Epidermal melanocyte (primary cell): Measurements from ENCODE around the gene CD74.

Experiments
- DNase-seq: peaks from one replicate; pipeline ENCODE4 v3.0.0; 2011; ENCODE audit warnings: low spot score; ENCODE audit not compliant: insufficient read length

Gene CD74

DNA sequence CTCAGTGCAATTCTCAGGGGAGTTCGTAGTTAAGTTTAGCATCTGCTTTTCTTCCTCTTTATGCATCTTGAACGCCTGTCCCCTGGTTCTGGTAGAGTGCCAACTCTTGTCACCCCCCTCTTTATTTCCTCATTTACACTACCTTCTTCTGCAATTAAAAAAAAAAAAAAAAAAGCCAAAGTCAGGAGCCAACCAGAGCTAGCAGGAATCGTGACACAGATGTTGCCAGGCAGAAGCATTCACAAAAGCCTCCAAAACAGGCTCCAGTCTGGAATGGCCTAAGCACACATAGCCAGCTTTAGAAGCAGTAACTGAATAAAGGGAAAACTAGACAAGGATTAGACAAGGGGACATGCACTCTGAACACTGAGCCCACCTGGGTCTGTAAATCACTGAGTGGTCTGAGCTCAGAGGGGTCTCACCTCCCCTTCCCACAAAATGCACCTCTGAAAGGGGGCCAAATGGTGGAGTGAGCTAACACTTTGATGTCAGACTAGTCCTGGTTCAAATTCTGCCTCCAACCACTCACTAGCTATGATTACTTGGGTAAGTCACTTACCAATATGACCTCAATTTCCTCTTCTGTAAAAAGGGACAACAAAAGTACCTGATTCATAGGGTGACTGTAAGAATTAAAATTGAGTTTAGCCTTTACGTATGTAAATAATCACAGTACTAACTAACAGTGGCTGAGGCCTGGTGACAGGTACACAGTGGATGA, 2.0 kb downstream of the CD74 start:
- peak; percentile 95 for DNase-seq

DNA sequence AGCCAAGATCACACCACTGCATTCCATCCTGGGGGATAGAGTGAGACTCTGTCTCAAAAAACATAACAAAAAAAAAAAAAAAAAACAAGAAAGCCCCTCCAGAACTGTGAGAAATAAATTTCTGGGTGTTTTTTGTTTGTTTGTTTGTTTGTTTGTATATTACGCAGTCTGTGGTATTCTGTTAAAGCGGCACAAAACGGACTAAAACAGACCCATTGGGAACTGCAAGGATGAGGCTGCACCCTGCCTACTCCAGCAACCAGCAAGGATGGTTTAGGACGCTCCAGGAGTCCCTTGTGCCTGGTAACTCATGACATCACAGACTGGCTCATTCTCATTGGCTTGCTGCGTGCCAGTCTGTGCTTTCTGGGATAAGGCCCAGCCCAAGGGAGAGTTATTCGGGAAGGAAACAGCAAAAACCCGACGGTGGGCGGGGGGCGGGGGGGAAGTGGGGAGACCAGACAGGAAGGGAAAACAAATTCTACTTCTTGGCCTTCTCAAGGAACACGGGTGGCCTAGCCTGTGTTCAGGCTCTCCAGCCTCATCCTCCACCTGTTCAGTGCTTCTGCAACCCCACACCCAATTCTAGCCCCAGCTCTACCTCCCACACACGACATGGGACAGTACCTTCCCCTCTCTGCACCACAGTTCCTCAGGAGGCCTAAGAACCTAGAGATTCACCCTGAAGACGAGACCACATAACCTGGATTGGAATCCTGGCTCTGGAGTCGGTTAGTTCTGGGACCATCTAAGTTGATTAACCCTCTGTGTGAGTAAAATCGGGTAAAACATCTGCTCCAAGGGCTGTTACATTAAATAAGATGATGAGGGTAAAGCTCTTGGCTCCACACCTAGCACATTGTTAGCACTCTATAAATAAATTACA, 2.8 kb downstream of the CD74 start:
- peak; percentile 99 for DNase-seq

DNA sequence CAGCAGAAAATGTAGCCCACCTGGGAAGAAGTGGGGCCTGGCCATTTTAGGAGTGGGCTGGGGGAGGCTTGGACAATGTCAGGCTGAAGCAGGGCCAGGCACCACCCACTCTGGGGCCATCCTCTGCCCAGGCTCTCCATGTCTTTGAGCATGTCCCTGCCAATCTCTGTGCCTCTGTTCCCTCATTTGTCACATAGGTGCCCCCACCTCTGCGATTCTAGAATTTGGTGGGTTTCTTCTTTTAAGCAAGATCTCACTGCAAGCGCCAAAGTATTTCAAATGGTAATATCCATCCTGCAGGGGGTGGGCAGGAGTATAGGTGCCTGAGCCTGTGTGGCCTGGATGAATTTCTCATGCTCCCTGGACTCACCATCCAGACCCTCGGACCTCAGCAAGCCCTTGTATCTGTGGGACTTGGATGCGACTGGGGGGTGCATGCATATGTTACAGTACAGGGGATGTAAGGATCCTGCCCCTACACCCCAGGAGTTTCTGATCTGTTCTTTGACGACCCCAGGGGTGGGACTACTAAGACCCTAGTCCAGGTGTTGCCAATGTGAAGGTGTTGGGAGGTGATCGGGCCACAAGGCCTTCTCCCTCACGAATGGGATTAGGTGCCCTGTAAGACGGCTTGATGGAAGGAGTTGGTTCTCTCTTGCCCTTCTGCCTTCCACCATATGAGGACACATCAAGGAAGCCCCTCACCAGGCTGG, 4.3 kb downstream of the CD74 start:
- DNase-seq = no peak

DNA sequence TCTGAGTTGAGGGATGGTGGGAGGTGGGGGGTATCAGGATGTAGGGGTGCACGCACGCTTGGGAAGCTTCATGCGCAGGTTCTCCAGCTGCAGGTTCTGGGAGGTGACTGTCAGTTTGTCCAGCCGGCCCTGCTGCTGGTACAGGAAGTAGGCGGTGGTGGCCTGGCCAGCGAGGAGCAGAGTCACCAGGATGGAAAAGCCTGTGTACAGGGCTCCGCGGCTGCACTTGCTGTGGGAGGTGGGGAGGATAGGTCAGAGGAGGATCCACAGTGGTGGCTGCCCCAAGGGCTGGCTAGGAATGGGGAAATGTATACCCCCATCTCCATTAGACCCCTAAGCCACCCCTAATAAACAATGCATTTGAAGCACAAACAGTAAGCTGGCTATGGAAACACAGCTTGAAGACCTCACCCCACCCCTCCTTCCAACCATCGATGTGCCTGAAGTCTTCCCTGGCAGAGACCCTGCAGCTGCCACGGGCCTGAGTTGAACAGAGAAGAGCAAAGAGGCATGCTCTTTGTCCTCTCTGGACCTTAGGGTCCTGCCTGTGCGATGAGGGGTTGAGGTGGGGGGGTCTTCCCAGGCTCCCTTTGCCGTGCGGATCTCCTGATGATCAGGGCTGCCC, 5.5 kb downstream of the CD74 start:
- DNase-seq = no peak

DNA sequence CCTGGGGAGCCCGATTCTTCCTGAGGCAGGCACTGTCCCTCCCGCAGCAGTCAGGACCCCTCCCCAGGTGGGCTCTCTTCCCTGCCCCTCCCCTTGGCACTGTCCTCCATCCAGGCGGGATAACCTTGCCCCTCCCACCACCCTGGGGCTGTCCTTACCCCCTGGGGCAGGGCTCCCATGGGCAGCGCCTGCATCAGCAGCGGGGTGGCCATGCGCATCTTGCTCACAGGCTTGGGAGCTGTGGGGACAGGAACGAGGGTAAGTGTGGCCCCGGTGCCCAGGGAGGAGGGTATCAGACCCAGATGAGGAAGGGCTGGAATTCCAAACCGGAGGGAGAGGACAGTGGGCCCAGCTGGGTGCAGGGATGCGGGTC, 6.0 kb downstream of the CD74 start:
- DNase-seq = no peak

DNA sequence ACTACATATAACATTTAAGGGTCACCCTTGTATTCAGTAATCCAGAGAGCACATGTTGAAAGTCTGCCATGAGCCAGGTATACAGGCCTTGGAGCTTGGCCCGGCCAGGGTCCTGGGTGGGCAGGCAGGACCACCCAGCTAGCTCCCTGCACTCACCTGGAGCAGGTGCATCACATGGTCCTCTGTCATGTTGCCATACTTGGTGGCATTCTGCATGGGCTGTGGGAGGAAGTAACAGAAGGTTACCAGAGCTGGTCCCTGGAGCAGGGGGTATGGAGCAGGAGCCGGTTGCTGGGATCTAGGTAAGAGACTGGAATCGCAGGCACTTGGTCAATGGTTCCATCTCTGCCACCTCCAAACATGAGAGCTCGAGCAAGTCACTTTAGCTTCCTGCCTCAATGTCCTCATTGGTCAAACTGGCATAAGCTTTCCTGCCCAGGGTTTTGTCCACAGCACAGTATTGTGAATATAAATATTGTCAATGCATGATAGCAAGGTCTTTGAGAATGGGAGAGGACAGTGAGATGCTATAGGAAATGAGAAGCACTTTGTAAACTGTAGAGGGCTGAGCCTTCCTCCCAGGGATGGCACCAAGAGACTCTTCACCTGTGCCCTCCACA, 6.5 kb downstream of the CD74 start:
- DNase-seq = no peak

DNA sequence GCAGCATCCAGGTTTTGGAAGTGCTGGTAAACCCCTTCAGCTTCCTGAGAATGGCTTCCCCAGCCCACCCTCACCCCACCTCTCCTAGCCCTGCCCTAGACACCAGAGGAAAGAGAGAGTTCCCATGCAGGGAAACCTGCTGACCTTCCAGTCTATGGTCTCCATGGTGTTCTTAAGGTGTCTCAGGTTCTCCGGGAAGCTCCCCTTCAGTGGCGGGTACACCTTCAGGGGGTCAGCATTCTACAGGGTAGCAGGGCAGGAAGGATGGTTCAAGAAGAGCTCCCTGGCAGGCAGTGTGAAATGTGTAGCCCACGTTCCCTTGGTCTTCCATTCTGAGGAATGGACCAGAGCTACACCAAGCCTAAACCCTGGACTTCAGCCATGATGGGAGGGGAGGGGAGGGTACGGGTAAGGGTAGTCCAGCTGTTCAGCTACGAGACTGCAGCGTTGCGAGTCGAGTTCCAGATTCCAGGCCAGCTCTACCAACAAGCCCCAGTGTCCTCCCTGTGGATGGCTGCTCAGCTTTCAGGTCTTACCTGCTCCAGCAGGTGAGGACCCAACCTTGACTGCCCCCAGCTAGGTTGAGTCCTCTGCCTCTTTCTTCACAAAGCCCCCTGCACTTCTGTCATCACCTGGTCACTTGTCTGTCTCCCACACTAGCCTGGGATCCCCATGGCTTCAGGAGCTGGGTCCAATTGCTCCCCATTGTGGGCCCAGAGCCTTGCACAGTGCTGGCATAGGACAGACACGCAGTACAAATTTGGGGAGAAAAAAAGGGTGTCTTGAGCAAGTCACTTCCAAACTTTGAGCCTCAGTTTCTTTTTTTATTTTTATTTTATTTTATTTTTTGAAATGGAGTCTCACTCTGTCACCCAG, 7.5 kb downstream of the CD74 start:
- DNase-seq = no peak

DNA sequence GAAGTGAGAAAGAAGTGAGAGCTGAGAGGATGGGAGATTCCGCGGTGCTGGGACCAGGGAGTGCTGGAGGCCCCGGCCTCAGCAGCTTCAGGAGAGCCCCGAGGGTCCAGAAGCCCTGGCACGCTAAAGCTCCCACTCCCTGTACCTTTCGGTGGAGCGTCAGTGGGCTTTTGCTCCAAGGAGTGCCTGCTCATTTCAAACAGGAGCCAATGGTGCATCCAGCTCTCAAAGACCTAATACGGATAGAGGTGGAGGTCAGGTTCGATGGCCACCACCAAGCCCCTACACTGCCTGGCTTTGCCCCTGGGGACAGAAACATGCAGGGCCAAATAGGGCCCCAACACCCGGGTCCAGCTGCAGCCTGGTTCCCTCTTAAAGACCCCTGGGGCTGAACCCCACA, 8.2 kb downstream of the CD74 start:
- no peak for DNase-seq

DNA sequence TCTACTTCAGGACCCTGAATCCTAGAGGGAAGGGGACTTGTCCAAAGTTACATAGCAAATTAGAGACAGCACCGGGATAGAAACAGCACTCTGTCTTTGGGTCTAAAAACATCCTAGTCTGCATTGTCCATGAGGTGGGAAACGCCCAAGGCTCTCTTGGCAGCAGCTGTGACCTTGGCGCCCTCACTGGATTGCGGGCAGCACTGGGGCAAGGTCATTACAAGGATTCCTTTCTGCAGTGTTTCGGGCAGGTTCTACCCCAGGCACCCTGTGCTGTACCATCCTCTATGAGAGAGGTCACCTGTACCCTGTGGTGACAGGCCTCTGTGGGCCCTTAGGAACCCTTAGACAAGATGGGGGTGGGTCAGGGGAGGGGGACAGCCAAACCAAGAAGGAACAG, 8.6 kb downstream of the CD74 start:
- no peak for DNase-seq

DNA sequence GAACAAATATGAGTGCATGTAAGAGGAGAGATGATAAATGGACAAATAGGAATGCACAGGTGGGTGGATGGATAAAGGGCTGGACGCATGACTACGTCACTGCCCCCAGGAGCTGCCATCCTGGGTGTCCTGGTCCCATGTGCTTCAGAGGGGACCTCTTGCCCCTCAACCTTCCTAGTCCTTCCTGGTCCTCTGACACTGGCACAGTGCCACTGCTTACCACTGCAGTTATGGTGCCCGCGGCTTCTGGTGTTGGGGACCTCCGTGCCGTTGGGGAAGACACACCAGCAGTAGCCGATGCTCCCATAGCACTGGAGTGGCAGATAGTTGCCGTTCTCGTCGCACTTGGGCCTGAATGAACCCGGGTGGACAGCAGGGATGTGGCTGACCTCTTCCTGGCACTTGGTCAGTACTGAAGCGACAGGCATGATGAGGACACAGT, 9.8 kb downstream of the CD74 start:
- DNase-seq = no peak

DNA sequence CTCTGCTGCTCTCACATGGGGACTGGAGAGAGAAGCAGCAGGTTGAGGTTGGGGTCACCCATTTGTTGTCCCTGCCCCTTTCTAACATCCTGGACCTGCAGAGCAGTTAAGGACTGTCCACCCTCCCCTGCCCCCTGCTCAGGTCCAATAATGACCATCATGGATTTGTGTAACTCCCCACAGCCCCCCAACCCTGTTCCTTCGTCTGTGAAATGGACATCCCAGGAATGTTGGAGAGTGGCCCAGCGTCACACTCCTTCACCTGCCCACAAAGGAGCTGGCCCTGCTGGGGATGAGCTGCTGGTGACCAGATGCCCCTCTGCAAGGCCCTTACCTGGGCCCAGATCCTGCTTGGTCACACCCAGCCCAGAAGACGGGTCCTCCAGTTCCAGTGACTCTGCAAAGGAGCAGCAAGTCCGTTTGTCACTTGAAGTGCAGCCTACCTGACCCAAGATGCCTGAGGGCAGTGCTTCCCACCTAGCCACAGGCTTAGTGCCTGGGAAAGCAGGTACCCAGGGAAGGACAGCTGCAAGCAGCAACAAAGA, 10.4 kb downstream of the CD74 start:
- DNase-seq = no peak

DNA sequence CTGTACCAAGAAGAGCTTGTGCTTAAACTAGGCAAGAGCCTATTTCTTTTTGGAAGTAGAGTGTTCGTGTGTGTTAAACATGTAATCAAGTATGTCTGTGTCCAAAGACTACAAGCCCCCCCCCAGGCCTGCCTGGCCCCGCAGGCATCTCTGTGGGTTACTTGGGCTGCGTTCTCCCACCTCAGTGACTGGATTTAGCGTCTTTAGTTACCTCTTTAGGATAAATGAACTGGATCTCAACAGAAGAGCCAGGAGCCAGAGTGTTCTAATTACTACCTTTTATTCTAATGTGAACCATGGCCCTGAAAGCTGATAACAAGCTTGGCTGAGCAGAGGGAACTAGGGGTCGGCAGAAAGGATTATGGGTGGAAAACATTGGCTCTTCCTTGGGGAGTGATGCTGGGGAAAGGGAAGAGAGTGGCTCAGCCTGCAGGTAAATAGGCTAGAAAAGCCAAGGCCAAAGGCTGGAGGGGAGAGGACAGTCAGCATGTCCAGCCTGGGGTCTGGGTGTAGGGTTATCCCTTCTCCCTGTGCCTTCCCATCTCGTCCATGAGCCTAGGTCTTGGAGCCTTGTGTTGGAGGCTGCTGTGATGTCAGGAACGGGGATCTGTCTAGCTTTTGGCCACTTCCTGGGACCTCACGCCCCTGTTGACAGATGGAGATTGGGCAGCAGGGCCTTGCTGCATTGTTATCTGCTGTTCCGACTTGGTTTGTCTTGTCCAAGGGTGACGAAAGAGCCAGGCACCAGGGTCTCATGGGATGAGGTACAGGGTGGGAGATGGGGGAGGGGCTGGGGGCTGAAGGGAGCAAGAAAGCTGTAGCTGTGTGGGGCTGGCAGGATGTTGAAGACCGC, 11.1 kb downstream of the CD74 start:
- DNase-seq = no peak

DNA sequence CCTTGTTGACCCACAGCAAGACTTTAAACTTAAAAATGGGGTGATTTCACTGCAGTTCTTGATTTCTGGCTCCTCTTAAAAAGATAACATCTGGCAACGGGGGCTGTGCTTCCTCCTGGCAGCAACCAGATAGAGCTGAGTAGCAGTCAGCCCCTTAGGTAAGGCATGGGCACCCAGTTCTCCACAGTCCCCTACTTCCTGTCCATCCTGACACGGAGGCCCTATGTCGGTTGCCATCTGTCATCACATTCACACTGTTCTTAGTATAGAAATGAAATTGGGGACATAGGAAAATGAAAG, 11.7 kb downstream of the CD74 start:
- DNase-seq = no peak

DNA sequence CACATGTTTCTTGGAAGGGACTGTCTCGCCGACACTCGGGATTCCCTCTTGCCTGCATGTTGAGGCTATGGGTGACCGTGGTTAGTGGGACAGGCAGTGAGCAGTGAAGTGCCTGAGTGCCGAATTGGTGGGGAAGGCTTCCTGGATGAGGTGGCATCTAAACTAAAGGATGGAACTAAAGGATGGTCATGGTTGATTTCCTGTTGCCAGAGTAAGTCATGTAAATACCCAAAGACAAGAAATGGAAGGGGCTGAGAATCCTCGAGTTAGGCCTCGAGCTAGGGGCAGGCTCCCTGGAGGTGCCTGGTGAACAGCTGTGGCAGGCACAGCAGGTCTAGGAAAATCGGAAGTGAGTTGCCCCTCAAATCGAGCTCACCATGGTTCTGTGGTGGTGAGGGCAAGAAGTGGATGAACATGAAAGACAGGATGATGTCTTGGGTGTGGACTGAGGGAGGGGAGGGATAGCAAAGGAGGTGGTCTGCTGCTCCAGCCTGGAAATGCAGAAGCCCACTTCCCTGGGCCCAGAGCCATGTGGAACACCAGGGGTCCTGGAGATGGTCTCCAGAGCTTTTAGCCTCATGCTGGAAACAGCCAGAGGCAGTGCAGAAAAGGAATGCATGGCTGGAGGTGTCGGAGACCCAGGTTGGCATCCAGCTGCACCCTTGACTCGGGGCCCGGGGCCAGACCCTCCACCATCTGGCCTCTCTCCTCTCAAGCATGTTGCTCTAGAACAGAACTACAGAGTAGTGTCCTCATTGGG, 12.2 kb downstream of the CD74 start:
- no peak for DNase-seq

DNA sequence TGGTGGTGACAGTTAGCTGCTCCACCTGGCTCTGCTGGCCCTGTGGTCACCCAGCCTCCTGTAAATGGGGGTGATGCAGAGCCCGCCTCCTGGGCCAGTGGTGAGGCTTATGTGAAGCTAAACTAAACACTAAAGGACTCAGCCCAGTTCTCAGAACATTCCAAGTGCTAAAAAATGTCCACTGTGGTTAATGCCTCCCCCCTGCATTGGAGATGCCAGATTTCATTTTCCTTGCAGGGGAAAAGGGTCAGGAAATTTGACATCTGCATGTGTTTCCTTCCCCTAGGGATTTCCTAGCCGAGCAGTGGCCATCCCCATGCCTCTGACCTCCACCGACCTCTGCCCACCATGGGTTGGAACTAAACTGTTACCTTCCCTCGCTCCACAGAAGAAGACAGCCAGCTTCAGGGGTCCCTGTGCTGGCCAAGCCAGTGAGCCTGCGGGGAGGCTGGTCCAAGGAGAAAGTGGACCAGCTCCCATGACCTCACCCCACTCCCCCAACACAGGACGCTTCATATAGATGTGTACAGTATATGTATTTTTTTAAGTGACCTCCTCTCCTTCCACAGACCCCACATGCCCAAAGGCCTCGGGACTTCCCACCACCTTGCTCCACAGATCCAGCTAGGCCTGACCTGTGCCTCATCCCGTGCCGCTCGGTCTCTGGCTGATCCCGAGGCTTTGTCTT, 13.0 kb downstream of the CD74 start:
- no peak for DNase-seq

DNA sequence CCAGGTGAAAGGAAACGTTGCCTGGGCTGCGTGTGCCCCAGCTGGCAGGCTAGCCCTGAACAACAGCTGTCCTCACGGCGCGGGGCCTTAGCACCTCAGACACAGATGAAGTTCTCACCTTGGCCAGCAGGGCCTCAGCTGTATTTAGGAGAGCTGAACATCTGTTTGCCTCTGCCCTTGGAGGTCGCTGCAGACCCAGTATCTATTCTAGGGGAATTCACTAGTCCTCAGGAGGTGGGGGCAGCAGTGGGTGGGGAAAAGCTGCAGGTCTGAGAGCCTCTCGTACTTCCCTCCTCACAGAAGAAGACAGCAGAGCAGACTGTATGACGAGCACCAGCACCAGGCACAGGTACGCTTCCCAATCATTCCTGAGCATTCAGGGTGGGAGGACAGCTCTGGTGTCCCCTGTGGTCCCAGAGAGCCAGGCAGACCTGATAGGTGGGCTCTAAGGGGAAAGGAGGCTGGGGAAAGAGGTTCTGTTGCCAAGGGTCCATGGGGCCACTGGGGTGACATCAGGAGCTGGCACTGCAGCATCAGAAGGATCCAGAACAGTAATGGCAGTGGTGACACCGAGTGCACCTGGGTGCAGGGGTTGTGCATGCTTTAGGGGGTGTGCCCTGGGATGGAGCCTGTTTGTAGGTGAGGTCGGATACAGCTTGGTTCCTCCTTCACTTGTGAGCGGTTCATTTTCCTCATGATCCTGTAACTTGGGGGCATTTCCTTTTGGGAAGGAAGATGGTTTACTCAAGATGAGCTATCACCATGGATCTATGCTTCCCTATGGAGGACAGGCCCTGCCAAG, 13.8 kb downstream of the CD74 start:
- DNase-seq = no peak
